ENCODE data around the gene FRMPD1.
"Not testable (repeated sequence)": the region's sequence is repeated elsewhere in the genome, so short reads cannot be mapped to it uniquely, and the experiment has no call there.

The FRMPD1 gene

GRCh38 chr9:37650873-37651768 lies at the start of gene FRMPD1:
Gene FRMPD1 (plus strand): TSS chr9:37650954. CDS start chr9:37692642, 41,688 bp downstream.
- peak; percentile 7 for DNase-seq

- not testable (repeated sequence) for DNase-seq
Observed at GRCh38 chr9:37602061-37602460, 48.7 kb upstream of the FRMPD1 start.

- DNase-seq, result no peak
Observed at GRCh38 chr9:37602817-37603216, 47.9 kb upstream of the FRMPD1 start.

- DNase-seq, result no peak
Observed at GRCh38 chr9:37604296-37604695, 46.5 kb upstream of the FRMPD1 start.

GRCh38 chr9:37608250-37608649 lies 42.5 kb upstream of the FRMPD1 start:
- no peak for DNase-seq

GRCh38 chr9:37609735-37610397 lies 40.9 kb upstream of the FRMPD1 start:
- no peak for DNase-seq

- no peak for DNase-seq
Observed at GRCh38 chr9:37611014-37611413, 39.7 kb upstream of the FRMPD1 start.

GRCh38 chr9:37611961-37612360 lies 38.8 kb upstream of the FRMPD1 start:
- DNase-seq, result no peak

- DNase-seq, result no peak
Observed at GRCh38 chr9:37617161-37617560, 33.6 kb upstream of the FRMPD1 start.

- DNase-seq, result no peak
Observed at GRCh38 chr9:37617832-37618231, 32.9 kb upstream of the FRMPD1 start.

- DNase-seq, result no peak
Observed at GRCh38 chr9:37618817-37619216, 31.9 kb upstream of the FRMPD1 start.

- no peak for DNase-seq
Observed at GRCh38 chr9:37619806-37620205, 30.9 kb upstream of the FRMPD1 start.

GRCh38 chr9:37620396-37620795 lies 30.4 kb upstream of the FRMPD1 start:
- no peak for DNase-seq

- DNase-seq, result no peak
Observed at GRCh38 chr9:37621273-37622121, 29.3 kb upstream of the FRMPD1 start.

- no peak for DNase-seq
Observed at GRCh38 chr9:37622462-37622861, 28.3 kb upstream of the FRMPD1 start.

- DNase-seq, result no peak
Observed at GRCh38 chr9:37623267-37623666, 27.5 kb upstream of the FRMPD1 start.

- no peak for DNase-seq
Observed at GRCh38 chr9:37624073-37624472, 26.7 kb upstream of the FRMPD1 start.

- no peak for DNase-seq
Observed at GRCh38 chr9:37625036-37625757, 25.6 kb upstream of the FRMPD1 start.

- DNase-seq, result no peak
Observed at GRCh38 chr9:37625758-37626147, 25.0 kb upstream of the FRMPD1 start.

- no peak for DNase-seq
Observed at GRCh38 chr9:37626708-37627292, 24.0 kb upstream of the FRMPD1 start.

- no peak for DNase-seq
Observed at GRCh38 chr9:37632479-37632878, 18.3 kb upstream of the FRMPD1 start.

- no peak for DNase-seq
Observed at GRCh38 chr9:37635808-37636207, 14.9 kb upstream of the FRMPD1 start.
